ENCODE measurements around the gene GRAMD1B.

DNA sequence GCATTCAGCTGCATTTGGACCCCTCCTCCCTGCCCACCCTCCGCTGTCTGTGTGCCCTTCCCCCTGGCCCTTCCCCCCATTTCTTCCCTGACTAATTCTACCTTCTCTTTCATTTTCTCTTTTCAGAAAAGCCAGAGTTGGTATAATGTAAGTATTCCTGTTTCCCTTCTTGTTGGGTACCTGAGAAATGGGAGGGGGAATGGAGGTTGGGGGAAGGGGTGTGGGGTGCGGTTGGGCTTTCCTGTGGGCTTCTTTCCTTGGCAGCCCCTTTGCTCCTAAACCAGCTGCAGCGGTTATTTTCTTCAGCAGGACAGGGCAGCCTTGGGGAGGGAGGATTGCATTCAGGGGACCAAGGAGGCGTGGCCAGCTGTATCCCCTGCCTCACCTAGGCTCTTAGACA lies 154.1 kb downstream of the GRAMD1B start:
- TF ChIP-seq, protein P1, sequence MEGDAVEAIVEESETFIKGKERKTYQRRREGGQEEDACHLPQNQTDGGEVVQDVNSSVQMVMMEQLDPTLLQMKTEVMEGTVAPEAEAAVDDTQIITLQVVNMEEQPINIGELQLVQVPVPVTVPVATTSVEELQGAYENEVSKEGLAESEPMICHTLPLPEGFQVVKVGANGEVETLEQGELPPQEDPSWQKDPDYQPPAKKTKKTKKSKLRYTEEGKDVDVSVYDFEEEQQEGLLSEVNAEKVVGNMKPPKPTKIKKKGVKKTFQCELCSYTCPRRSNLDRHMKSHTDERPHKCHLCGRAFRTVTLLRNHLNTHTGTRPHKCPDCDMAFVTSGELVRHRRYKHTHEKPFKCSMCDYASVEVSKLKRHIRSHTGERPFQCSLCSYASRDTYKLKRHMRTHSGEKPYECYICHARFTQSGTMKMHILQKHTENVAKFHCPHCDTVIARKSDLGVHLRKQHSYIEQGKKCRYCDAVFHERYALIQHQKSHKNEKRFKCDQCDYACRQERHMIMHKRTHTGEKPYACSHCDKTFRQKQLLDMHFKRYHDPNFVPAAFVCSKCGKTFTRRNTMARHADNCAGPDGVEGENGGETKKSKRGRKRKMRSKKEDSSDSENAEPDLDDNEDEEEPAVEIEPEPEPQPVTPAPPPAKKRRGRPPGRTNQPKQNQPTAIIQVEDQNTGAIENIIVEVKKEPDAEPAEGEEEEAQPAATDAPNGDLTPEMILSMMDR (IDR thresholded peaks at IDR 0.05) = no peak
- no peak for TF ChIP-seq POLR2A (IDR thresholded peaks at IDR 0.05)
